Pancreas (tissue), 10 donors: ENCODE measurements around the gene FAM210B. TPM values are rescaled to one million over a fixed set of nuclear protein-coding genes. Genes with fewer than 3 reads are reported as not detected.
A peak's percentile ranks its signal among the peaks of the same experiment; 100 is the strongest.

Source experiments
- ATAC-seq, 4 donors: fragments of 200-7000 bp; cut with Tn5 transposase; one replicate each; pipeline versions ENCODE4 v1.8.0 to v1.9.1; 2020; ENCODE audit warnings: mild to moderate bottlenecking in 4 of 4, moderate library complexity in 4 of 4
- DNase-seq, 6 donors: peaks; one replicate each; pipeline ENCODE4 v3.0.0-alpha.2; 2020
- FAIRE-seq: peaks from 2 replicates; lab custom pipeline; 2012; peaks lifted over from hg19 to GRCh38; lab: Jason Lieb, UNC
- H3K27ac ChIP-seq, 4 donors: fragments of 200-600 bp; sonication (generic); 1 replicate in 3 of 4; 2 replicates in 1 of 4; pipeline versions ENCODE4 v1.5.0 to v1.8.0; 2020
- H3K27me3 ChIP-seq, 4 donors: fragments of 200-600 bp; one replicate each; pipeline ENCODE4 v1.8.0; 2021
- H3K36me3 ChIP-seq, 3 donors: fragments of 200-600 bp; sonication (generic) in 1 of 3; one replicate each; pipeline versions ENCODE4 v1.5.0 to v1.8.0; 2020 to 2021
- H3K4me1 ChIP-seq, 3 donors: fragments of 200-600 bp; one replicate each; pipeline ENCODE4 v1.8.0; 2021
- H3K4me3 ChIP-seq, 4 donors: fragments of 200-600 bp; sonication (generic) in 2 of 4; one replicate each; pipeline versions ENCODE4 v1.5.0 to v1.8.0; 2020 to 2021
- H3K9me3 ChIP-seq, 4 donors: fragments of 200-600 bp; one replicate each; pipeline ENCODE4 v1.8.0; 2021
- CTCF ChIP-seq, 4 donors: fragments of 200-600 bp; sonication (generic) in 3 of 4; IDR thresholded peaks; one replicate each; pipeline versions ENCODE4 v1.5.0 to v1.8.0; 2021; ENCODE audit warnings: antibody characterized with exemption in 4 of 4
- WGBS, 2 donors: extraction: QIAGEN DNeasy Blood & Tissue Kit; methylation state at CpG; one replicate each; pipeline ENCODE4 v1.1.7; 2013; 5-methylcytosine and 5-hydroxymethylcytosine counted together
- intact Hi-C, 3 donors: fragments of 100-400 bp; cut with DNase I; formaldehyde crosslinking; loops; one replicate each; pipeline versions ENCODE4 v1.11.1 to v1.14.2; 2022
- polyA plus RNA-seq, 2 donors: library from polyadenylated mRNA; stranded (reverse); fragments of 200-250 nt; gene quantifications; one replicate each; pipeline ENCODE4 v1.2.3, GENCODE V29; 2013
- total RNA-seq, 6 donors: library from RNA; stranded (reverse); fragmentation: NEBNext Ultra II Directional in 4 of 6; extraction: Animal tissue kit (Norgen Biotek cat#: 25700) in 4 of 6; gene quantifications; one replicate each; pipeline versions ENCODE4 v1.2.1 to v1.2.4, GENCODE V29; 2021 to 2023
- donor health status: healthy with polysubstance abuse.
- donor health status: DM: no; HTN: no; CAD: no; lungs with moderate emphysema.
- donor health status: DM: no; HTN: no; CAD: no.
- donor health status: control.
- donor health status: control.
- donor health status: Bipolar disorder and iron deficiency.
- donor health status: DM: yes; HTN: yes; CAD: no.
- donor health status: DM: no; HTN: no; CAD: no.
- donor health status: DM: no; HTN: no; CAD: no.
- donor health status: DM: yes; HTN: yes; CAD: no.

FAM210B gene
- total and polyA plus RNA-seq, 8 donors = 13.1 to 29.6 (median 24.8) TPM

DNA sequence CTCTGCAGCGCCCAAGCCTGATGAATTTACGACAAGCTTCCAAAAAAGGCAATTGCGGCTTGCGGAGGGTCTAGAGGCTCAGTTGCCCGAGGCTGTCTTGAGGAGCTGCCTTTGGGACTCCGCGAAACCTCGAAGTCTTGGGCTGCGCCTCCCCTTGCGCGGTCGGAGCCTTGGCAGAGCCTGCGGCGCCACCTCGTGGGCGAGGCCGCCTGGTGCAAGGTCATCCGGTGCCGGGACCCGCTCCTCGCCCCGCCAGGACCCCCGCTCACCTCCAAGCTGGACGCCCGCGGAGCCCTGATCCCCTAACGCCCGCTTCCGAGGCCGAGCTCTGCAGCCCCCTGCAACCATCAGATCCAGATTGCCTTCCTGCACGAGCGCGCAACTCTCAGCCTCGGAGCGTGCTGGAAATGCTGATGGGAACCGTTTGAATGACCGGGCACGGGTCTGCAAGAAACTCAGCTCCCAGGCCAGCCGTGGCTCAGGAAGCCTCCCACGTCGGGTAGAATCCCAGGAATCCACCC lies 14.9 kb upstream of the FAM210B start:
- 2 to 3% methylated on average over 41 of the region's 41 CpGs for WGBS, 2 donors
- H3K4me3 ChIP-seq = peak overlapping the region in 1 of 4 donors; percentile 26
- H3K9me3 ChIP-seq = no peaks in the 10 kb centered on the region
- H3K27me3 ChIP-seq = peaks cover 0 to 5% (median 0%) of the 10 kb centered on the region in 4 donors
- no peak for FAIRE-seq
- H3K27ac ChIP-seq = no peak overlapping the region
- ATAC-seq = peak; percentile 55 to 88 (median 83)
- intact Hi-C loops = no loop called here
- peak; percentile 34 to 67 (median 56) for TF ChIP-seq CTCF (IDR thresholded peaks at IDR 0.05)
- H3K36me3 ChIP-seq = no peaks in the 10 kb centered on the region
- peaks cover 6 to 17% (median 12%) of the 10 kb centered on the region in 3 donors for H3K4me1 ChIP-seq
- peak in 5 of 6 donors; percentile 18 to 86 (median 55) for DNase-seq

DNA sequence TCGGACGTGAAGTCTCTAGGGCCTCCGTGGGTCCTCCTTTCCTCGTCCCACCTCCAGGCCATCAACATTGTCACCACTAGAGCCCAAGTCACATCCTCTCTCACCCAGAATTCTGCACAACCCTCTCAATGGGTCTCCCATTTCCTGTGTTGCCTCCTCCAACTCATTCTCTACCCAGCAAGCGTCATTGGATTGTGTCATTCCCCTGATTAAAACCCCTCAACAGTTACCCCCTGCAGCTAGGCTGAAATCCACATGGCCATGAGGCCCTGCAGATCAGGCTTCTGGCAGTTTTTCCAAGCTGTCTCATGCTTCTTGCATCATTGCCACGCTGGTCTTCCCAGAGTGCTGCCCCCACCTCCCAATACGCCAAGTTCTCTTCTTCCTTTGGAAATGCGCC lies 12.9 kb upstream of the FAM210B start:
- DNase-seq = no peak
- Histone ChIP-seq H3K36me3 (no peaks in the 10 kb centered on the region), H3K27me3 (peaks cover 0 to 5% (median 0%) of the 10 kb centered on the region in 4 donors), H3K4me3 (no peak overlapping the region), H3K27ac (no peak overlapping the region), H3K4me1 (peaks cover 6 to 19% (median 13%) of the 10 kb centered on the region in 3 donors), H3K9me3 (no peaks in the 10 kb centered on the region)
- ATAC-seq = no peak
- intact Hi-C loops = no loop called here
- WGBS, 2 donors = 87 to 90% methylated on average over 8 of the region's 8 CpGs
- no peak for FAIRE-seq
- no peak for TF ChIP-seq CTCF (IDR thresholded peaks at IDR 0.05)

DNA sequence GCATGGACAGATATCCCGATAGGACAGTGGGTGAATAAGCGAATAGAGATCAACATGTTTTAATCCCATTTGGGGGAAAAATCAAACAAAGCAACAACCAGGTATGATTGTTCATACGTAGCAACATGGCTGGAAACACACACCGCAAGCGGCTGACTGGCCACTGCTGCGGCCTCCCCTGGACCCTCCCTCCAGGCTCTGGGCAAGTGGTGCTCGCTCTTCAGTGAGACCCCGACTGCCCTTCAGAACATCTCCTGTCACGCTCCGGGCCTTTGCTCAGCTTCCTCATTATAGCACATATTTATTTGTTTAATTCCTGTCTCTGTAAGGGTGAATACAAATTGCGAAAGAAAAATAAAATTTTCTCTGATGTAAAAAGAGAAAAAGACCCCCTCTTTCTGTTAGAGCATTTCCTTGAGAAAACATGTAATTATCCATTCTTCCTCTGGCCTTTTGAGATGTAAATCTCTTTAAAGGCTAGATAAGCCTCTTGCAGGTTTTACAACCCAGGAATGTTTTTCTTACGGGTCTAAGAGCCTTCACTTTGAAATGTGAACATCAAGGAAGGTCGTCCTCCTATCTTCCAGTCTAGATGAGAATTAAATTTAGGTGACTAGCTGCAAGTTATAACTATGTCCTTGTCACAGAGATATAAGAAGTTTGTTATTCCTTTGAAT lies 11.0 kb upstream of the FAM210B start:
- FAIRE-seq (no peak), ATAC-seq (peak in 1 of 4 donors; percentile 28), DNase-seq (no peak)
- no peak for TF ChIP-seq CTCF (IDR thresholded peaks at IDR 0.05)
- H3K36me3 ChIP-seq = no peaks in the 10 kb centered on the region
- peaks cover 0 to 5% (median 0%) of the 10 kb centered on the region in 4 donors for H3K27me3 ChIP-seq
- peak overlapping the region in 3 of 4 donors; percentile 30 to 64 (median 38) for H3K27ac ChIP-seq
- no peaks in the 10 kb centered on the region for H3K9me3 ChIP-seq
- peaks cover 6 to 19% (median 13%) of the 10 kb centered on the region in 3 donors for H3K4me1 ChIP-seq
- no peak overlapping the region for H3K4me3 ChIP-seq
- intact Hi-C loops = no loop called here
- 72% methylated on average over 13 of the region's 13 CpGs for WGBS, 2 donors

DNA sequence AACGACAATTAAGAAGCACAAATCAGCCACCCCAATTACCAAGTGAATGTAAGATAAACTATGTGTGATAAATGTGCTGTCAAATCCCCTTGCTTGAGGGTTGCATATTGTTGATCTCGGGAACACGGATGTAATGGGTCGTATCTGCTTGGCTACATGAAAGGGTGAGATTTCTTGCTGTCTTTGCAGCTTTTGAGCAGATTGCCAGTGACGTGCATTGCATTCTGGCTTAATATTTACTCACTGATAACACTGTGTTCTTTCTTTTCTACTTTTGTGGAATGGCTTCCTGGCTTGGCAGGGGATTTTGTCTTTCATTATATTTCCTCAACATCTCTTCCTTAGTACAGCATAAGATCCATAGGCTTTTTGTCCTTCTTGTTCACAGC lies 10.5 kb upstream of the FAM210B start:
- FAIRE-seq = no peak
- peak; percentile 85 to 93 (median 91) for ATAC-seq
- peak overlapping the region in 3 of 4 donors; percentile 30 to 64 (median 38) for H3K27ac ChIP-seq
- peak in 3 of 6 donors; percentile 31 to 39 (median 33) for DNase-seq
- WGBS, 2 donors = 2 to 3% methylated on average over 5 of the region's 5 CpGs
- no peaks in the 10 kb centered on the region for H3K36me3 ChIP-seq
- H3K4me3 ChIP-seq = no peak overlapping the region
- H3K9me3 ChIP-seq = no peaks in the 10 kb centered on the region
- peaks cover 6 to 19% (median 13%) of the 10 kb centered on the region in 3 donors for H3K4me1 ChIP-seq
- intact Hi-C loops = no loop called here
- TF ChIP-seq CTCF (IDR thresholded peaks at IDR 0.05) = no peak
- H3K27me3 ChIP-seq = peaks cover 0 to 5% (median 0%) of the 10 kb centered on the region in 4 donors

DNA sequence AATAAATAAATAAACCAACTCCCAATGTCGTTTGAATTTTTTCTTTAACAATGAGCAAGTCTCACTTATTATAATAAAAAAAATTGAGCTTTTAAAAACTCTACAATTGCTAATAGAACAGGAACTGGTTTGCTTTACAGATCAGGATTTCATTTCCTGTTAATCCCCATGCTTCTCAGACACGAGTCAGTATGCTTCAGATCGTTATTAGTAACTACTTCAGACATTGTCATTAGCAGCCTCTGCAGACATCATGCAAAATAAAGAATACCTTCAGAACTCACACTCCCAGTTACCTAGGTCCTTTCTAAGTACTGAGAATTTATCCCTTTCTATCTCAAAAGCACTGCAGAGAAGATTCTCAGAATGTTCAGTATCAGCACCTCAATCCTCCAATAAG lies 10.0 kb upstream of the FAM210B start:
- no peak overlapping the region for H3K4me3 ChIP-seq
- H3K36me3 ChIP-seq = no peaks in the 10 kb centered on the region
- H3K9me3 ChIP-seq = no peaks in the 10 kb centered on the region
- intact Hi-C loops = no loop called here
- peaks cover 6 to 17% (median 13%) of the 10 kb centered on the region in 3 donors for H3K4me1 ChIP-seq
- peaks cover 0 to 5% (median 0%) of the 10 kb centered on the region in 4 donors for H3K27me3 ChIP-seq
- DNase-seq = no peak
- ATAC-seq = peak in 2 of 4 donors; percentile 33 to 34
- TF ChIP-seq CTCF (IDR thresholded peaks at IDR 0.05) = no peak
- peak overlapping the region in 3 of 4 donors; percentile 30 to 64 (median 38) for H3K27ac ChIP-seq
- no peak for FAIRE-seq
- 16 to 18% methylated on average over 3 of the region's 3 CpGs for WGBS, 2 donors
